Caco-2 (cell line): ENCODE results near the gene HGD. TPM values are rescaled to one million over a fixed set of nuclear protein-coding genes. Genes with fewer than 3 reads are reported as not detected.

Experiments
- BruUV-seq: library from RNA; stranded (reverse); fragments of 400-500 nt; replicated peaks from 2 replicates; lab custom pipeline; 2021; lab: Mats Ljungman, UMichigan
- CTCF ChIA-PET: fragments of 300-600 bp; sonication (Branson Sonifier 250); formaldehyde crosslinking; loops from one replicate; lab custom pipeline; 2022; ENCODE audit warnings: antibody characterized with exemption; lab: Charles Lee
- POLR2A ChIA-PET: fragments of 300-600 bp; sonication (Branson Sonifier 250); formaldehyde crosslinking; loops from one replicate; lab custom pipeline; 2022; ENCODE audit warnings: antibody characterized with exemption; lab: Charles Lee
- DNase-seq, 2 experiments: peaks; one replicate each; pipeline versions ENCODE4 v3.0.0 to v3.0.0-alpha.2; 2020 to 2022
- H3K27me3 ChIP-seq: replicated peaks from 2 replicates; pipeline ENCODE4 v1.6.0; 2011; ENCODE audit warnings: low read length; ENCODE audit not compliant: control insufficient read depth, insufficient read depth
- H3K36me3 ChIP-seq: 2 replicates; pipeline ENCODE4 v1.5.1; 2011; ENCODE audit warnings: low read length; ENCODE audit not compliant: control insufficient read depth, insufficient read depth
- H3K4me1 ChIP-seq: fragments of 250-450 bp; sonication (Bioruptor Pico); 2 replicates; pipeline ENCODE4 v1.5.1; 2020; ENCODE audit warnings: mild to moderate bottlenecking
- H3K4me3 ChIP-seq: 2 replicates; pipeline ENCODE4 v1.5.1; 2011; ENCODE audit warnings: low read depth, mild to moderate bottlenecking, control low read depth, low read length
- H3K9me3 ChIP-seq: fragments of 250-450 bp; sonication (Bioruptor Pico); 2 replicates; pipeline ENCODE4 v1.5.1; 2020; ENCODE audit warnings: mild to moderate bottlenecking, moderate library complexity
- H3K27ac Mint-ChIP-seq: one replicate; pipeline ENCODE4 v1.8.0; 2022; ENCODE audit warnings: mixed read lengths; ENCODE audit not compliant: unreplicated experiment
- H3K27me3 Mint-ChIP-seq: one replicate; pipeline ENCODE4 v1.8.0; 2022; ENCODE audit warnings: mixed read lengths; ENCODE audit not compliant: insufficient read depth, unreplicated experiment
- H3K36me3 Mint-ChIP-seq: one replicate; pipeline ENCODE4 v1.8.0; 2022; ENCODE audit warnings: mild to moderate bottlenecking, mixed read lengths; ENCODE audit not compliant: insufficient read depth, unreplicated experiment
- H3K4me1 Mint-ChIP-seq: one replicate; pipeline ENCODE4 v1.8.0; 2022; ENCODE audit warnings: low read depth, mixed read lengths; ENCODE audit not compliant: unreplicated experiment
- H3K4me3 Mint-ChIP-seq: one replicate; pipeline ENCODE4 v1.8.0; 2022; ENCODE audit warnings: mild to moderate bottlenecking, moderate library complexity, mixed read lengths; ENCODE audit not compliant: unreplicated experiment
- H3K9me3 Mint-ChIP-seq: one replicate; pipeline ENCODE4 v1.8.0; 2022; ENCODE audit warnings: mixed read lengths; ENCODE audit not compliant: unreplicated experiment
- intact Hi-C: fragments of 100-400 bp; cut with micrococcal nuclease; formaldehyde crosslinking; loops from one replicate; pipeline ENCODE4 v1.10.0; 2022; ENCODE audit not compliant: unreplicated experiment
- total RNA-seq: library from RNA; stranded (reverse); gene quantifications from 2 replicates; pipeline ENCODE4 v1.2.3, GENCODE V29; 2022
- TF ChIP-seq, protein P1 (sequence below), 2 experiments: fragments of 200-600 bp in 1 of 2; IDR thresholded peaks; 1 replicate in 1 of 2; 2 replicates in 1 of 2; pipeline versions ENCODE4 v1.5.1 to v1.8.0; 2011 to 2022; ENCODE audit warnings: antibody characterized with exemption in 1 of 2, control low read depth in 1 of 2, inconsistent platforms in 1 of 2, low read depth in 1 of 2, low read length in 1 of 2, mild to moderate bottlenecking in 1 of 2, moderate library complexity in 1 of 2; ENCODE audit not compliant: insufficient read depth in 1 of 2, severe bottlenecking in 1 of 2, unreplicated experiment in 1 of 2

HGD gene
- total RNA-seq, 1 experiment from 2014 or later = 102 TPM

DNA sequence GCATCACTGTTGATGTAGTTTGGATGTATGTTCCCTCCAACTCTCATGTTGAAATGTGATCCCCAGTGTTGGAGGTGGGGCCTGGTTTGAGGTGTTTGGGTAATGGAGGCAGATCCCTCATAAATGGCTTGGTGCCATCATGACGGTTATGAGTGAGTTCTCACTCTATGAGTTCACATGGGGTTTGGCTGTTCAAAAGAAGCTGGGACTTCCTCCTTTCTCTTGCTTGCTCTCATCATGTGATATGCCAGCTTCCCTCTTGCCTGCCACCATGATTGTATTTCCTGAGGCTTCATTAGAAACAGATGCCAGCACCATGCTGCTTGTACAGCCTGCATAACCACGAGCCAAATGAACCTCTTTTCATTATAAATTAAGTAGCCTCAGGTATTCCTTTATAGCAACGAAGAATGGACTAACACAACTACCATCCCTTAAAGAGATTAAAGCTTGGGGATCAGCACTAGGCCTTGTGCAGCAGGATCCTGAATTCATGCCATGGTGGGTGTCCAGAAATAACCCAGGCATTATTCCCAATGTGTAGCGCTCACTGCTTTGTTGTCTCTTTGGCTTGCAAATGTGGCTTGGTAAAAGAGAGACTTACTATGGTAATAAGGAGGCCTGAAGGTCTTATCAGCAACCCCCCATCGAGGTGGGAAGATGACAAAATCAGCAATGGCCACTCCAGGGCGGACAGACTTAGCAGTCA, 44.0 kb downstream of the HGD start:
- H3K36me3 Mint-ChIP-seq = peaks cover 14% of the 10 kb centered on the region
- no peak overlapping the region for H3K27ac Mint-ChIP-seq
- Histone ChIP-seq H3K4me3 (no peak overlapping the region), H3K4me1 (no peaks in the 10 kb centered on the region), H3K27me3 (no peaks in the 10 kb centered on the region), H3K9me3 (no peaks in the 10 kb centered on the region), H3K36me3 (peaks cover under 1% of the 10 kb centered on the region; the same call in 1 of the 2 replicates)
- BruUV-seq = no TSS peak
- no peaks in the 10 kb centered on the region for H3K9me3 Mint-ChIP-seq
- no peaks in the 10 kb centered on the region for H3K4me1 Mint-ChIP-seq
- no peak for DNase-seq
- intact Hi-C loops = no loop called here
- ChIA-PET POLR2A (no interaction called here), CTCF (no interaction called here)
- no peaks in the 10 kb centered on the region for H3K27me3 Mint-ChIP-seq
- TF ChIP-seq, protein P1, sequence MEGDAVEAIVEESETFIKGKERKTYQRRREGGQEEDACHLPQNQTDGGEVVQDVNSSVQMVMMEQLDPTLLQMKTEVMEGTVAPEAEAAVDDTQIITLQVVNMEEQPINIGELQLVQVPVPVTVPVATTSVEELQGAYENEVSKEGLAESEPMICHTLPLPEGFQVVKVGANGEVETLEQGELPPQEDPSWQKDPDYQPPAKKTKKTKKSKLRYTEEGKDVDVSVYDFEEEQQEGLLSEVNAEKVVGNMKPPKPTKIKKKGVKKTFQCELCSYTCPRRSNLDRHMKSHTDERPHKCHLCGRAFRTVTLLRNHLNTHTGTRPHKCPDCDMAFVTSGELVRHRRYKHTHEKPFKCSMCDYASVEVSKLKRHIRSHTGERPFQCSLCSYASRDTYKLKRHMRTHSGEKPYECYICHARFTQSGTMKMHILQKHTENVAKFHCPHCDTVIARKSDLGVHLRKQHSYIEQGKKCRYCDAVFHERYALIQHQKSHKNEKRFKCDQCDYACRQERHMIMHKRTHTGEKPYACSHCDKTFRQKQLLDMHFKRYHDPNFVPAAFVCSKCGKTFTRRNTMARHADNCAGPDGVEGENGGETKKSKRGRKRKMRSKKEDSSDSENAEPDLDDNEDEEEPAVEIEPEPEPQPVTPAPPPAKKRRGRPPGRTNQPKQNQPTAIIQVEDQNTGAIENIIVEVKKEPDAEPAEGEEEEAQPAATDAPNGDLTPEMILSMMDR (IDR thresholded peaks at IDR 0.05; ENCODE audit: insufficient read depth in 1 of 2, low read depth in 1 of 2, low read length in 1 of 2, severe bottlenecking in 1 of 2, unreplicated experiment in 1 of 2) = no peak
- no peak overlapping the region for H3K4me3 Mint-ChIP-seq

DNA sequence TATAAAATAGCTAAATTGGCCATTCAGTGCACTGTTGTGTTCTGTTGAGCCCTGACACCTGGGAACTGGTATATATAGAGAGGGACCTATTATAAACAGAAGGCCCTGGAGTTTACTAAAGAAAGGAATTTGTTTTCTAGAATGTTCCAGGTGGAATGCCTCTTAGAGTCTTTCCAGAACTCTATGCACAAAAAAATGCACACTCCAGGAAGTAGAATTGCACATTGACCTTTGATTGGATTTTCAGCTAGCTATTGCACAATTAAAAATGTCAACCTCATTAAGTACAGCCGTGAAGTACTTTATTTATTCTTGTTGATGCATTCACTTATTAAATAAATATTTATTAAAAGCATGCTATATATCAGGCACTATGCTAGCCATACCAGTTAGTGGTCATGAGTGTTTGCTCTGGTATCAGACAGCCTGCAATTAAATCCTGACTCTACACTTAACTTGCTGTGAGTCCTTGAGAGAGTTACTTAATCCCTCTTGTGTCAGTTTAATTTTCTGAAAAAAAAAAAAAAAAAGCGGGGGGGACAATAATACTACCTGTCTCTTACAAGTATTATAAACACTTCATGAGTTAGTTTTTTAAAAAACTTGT, 45.1 kb downstream of the HGD start:
- Histone ChIP-seq H3K27me3 (no peaks in the 10 kb centered on the region), H3K4me3 (no peak overlapping the region), H3K9me3 (no peaks in the 10 kb centered on the region), H3K4me1 (no peaks in the 10 kb centered on the region), H3K36me3 (peaks cover 1% of the 10 kb centered on the region; the same call in 1 of the 2 replicates)
- Mint-ChIP-seq H3K4me1 (no peaks in the 10 kb centered on the region), H3K27me3 (no peaks in the 10 kb centered on the region), H3K9me3 (no peaks in the 10 kb centered on the region), H3K36me3 (peaks cover 14% of the 10 kb centered on the region), H3K27ac (no peak overlapping the region), H3K4me3 (no peak overlapping the region)
- TF ChIP-seq, protein P1 (IDR thresholded peaks at IDR 0.05; ENCODE audit: insufficient read depth in 1 of 2, low read depth in 1 of 2, low read length in 1 of 2, severe bottlenecking in 1 of 2, unreplicated experiment in 1 of 2) = no peak
- ChIA-PET POLR2A (no interaction called here), CTCF (no interaction called here)
- DNase-seq = no peak
- intact Hi-C loops = no loop called here
- no TSS peak for BruUV-seq

DNA sequence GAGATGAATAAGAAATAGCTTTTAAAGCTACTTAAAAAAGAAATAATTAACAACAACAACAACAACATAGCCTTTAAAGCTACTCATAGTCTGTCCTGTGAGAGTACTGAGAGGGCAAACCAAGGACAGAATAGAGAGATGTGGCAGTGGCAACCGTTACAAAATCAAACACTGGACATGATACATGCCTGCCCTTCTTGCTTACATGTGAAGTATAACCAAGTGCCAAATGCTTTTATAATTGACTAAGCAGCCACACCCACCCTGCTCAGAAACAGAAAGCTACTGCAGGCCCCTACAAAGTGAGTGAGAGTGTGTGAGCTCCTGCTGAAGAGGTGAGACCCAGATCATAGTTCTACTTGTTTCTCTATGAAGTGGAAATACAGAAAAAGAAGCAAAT, 47.5 kb downstream of the HGD start:
- no TSS peak for BruUV-seq
- Mint-ChIP-seq H3K36me3 (peaks cover 14% of the 10 kb centered on the region), H3K4me3 (no peak overlapping the region), H3K4me1 (no peaks in the 10 kb centered on the region), H3K27me3 (no peaks in the 10 kb centered on the region), H3K27ac (no peak overlapping the region), H3K9me3 (peaks cover 14% of the 10 kb centered on the region)
- no peaks in the 10 kb centered on the region for H3K27me3 ChIP-seq
- POLR2A ChIA-PET = no interaction called here
- H3K9me3 ChIP-seq = 0 out of 2 replicates have a peak, but pooled peaks cover 3% of the 10 kb centered on the region
- CTCF ChIA-PET = no interaction called here
- intact Hi-C loops = no loop called here
- H3K4me1 ChIP-seq = no peaks in the 10 kb centered on the region
- no peak for DNase-seq
- H3K4me3 ChIP-seq = no peak overlapping the region
- TF ChIP-seq, protein P1 (IDR thresholded peaks at IDR 0.05; ENCODE audit: insufficient read depth in 1 of 2, low read depth in 1 of 2, low read length in 1 of 2, severe bottlenecking in 1 of 2, unreplicated experiment in 1 of 2) = no peak
- H3K36me3 ChIP-seq = peaks cover 1% of the 10 kb centered on the region; the same call in 1 of the 2 replicates
